AG04449 (cell line): ENCODE measurements around the gene PTCH2.

Experiments
- CTCF ChIA-PET: fragments of 350-600 bp; formaldehyde crosslinking; extraction: SDS; loops from one replicate; lab custom pipeline; 2021; ENCODE audit warnings: antibody characterized with exemption; lab: Yijun Ruan, JAX
- POLR2A ChIA-PET: fragments of 400-600, 350-600 bp; formaldehyde crosslinking; extraction: SDS; loops from one replicate; lab custom pipeline; 2020; ENCODE audit warnings: antibody characterized with exemption, inconsistent platforms; lab: Yijun Ruan, JAX
- DNase-seq: peaks from one replicate; pipeline ENCODE4 v3.0.0-alpha.2; 2010; ENCODE audit warnings: low read depth, low spot score
- H3K4me3 ChIP-seq: 2 replicates; pipeline ENCODE4 v1.5.1; 2011; ENCODE audit warnings: low read depth, mild to moderate bottlenecking, control low read depth, low read length
- CTCF ChIP-seq: IDR thresholded peaks from one replicate; pipeline ENCODE4 v1.5.1; 2011; ENCODE audit warnings: mild to moderate bottlenecking, moderate library complexity, low read length, control low read depth, inconsistent platforms; ENCODE audit not compliant: insufficient read depth; ENCODE audit errors: missing control alignments

PTCH2 gene

GRCh38 chr1:44834328-44834727 is 8.7 kb downstream of the PTCH2 start:
- no peak for TF ChIP-seq CTCF
- H3K4me3 ChIP-seq = no peak overlapping the region
- CTCF ChIA-PET = interaction anchor here (1.0 to 10.5 kb wide), 8 partner anchors 9 to 466 kb away, joined by 3 to 92 read pairs (median 9); partner anchors contain the start of genes HECTD3, PTCH2 and UROD
- POLR2A ChIA-PET = no interaction called here
- no peak for DNase-seq

DNA sequence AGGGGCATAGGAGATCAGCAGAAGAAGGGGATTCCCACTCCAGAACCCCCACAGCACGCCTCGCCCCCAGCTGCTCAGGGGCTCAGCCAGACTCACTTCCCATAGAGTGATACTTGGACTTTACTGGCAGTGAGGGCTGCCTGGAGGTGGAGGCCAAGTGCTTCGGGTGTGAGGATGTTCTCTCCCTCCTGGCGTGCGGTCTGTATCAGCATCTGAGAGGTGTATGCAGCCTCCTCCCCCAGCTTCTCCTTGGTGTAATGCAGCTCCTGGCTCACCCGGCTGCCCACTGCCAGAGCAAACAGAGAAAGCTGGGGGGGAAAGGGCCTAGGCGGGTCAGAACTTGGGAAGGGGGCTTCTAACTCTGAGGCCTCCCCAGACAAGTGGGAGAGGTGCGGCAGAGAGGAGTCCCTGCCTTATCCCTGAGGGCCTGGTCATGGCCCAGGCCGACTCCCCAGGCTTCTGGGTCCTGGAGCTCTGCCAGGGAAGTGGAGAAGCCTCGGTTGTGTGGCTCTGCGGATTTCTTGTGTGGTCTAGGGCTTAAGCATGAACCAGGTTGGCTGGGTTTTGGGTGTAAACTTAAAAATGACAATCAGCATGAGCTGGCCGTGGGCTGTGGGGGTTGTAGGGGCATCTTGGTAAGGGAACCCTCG is 10.9 kb downstream of the PTCH2 start:
- TF ChIP-seq CTCF = no peak
- no peak for DNase-seq
- CTCF ChIA-PET = interaction anchor here (1.0 to 10.5 kb wide), 6 partner anchors 9 to 660 kb away, joined by 3 to 92 read pairs (median 3); partner anchors contain the start of genes HECTD3 and UROD
- POLR2A ChIA-PET = interaction anchor here (1.5 kb wide), 1 partner anchor 32 kb away, joined by 6 read pairs; the partner anchor contains the start of gene PLK3
- no peak overlapping the region for H3K4me3 ChIP-seq

DNA sequence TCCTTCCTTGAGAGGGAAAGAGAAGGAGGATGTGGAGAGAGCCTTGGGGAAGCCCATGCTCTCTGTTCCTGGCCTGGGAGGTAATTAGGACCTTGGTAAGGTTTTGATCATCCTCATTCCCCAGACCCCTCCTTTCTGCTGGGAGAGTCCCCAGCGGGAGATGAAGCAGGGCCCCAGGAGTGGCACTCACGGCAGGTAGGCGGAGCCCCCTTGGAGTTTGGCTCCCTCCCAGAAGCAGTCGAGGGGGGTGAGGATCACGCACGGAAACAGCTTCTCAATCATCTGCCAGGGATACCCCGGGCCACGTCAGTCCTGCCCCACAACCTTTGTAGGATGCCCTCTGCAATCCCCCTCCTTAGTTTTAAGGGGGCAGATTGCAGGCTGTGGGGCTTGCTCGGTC is 11.5 kb downstream of the PTCH2 start:
- no peak for TF ChIP-seq CTCF
- H3K4me3 ChIP-seq = no peak overlapping the region
- ChIA-PET CTCF (interaction anchor here (0.6 to 10.5 kb wide), 2 partner anchors 10 to 180 kb away, joined by 4 to 92 read pairs; partner anchors contain the start of genes HECTD3 and UROD), POLR2A (interaction anchor here (0.7 to 1.5 kb wide), 3 partner anchors 9 to 32 kb away, joined by 3 to 6 read pairs (median 4); partner anchors contain the start of gene PLK3)
- no peak for DNase-seq

DNA sequence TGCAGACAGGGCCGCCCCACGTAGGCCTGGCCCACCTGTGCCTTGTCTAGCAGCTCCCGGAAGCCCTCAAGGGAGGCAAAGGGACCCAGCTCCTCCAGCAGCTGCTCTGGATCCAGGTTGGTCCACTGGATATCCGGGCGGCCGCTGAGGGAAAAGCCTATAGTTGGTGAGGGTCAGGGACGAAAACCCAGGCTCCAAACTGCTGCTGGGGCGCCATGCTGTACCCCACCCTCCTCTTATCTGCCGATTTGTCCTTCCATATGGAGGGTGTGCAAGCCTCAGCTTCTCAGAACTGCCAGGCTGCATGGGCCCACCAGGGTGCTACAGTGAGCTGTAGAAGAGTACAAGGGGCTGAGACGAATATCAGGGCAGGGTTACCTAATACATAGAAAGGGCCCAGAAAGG is 12.2 kb downstream of the PTCH2 start:
- CTCF ChIA-PET = interaction anchor here (0.6 to 10.5 kb wide), 3 partner anchors 11 to 181 kb away, joined by 3 to 92 read pairs (median 4); partner anchors contain the start of genes HECTD3 and UROD

DNA sequence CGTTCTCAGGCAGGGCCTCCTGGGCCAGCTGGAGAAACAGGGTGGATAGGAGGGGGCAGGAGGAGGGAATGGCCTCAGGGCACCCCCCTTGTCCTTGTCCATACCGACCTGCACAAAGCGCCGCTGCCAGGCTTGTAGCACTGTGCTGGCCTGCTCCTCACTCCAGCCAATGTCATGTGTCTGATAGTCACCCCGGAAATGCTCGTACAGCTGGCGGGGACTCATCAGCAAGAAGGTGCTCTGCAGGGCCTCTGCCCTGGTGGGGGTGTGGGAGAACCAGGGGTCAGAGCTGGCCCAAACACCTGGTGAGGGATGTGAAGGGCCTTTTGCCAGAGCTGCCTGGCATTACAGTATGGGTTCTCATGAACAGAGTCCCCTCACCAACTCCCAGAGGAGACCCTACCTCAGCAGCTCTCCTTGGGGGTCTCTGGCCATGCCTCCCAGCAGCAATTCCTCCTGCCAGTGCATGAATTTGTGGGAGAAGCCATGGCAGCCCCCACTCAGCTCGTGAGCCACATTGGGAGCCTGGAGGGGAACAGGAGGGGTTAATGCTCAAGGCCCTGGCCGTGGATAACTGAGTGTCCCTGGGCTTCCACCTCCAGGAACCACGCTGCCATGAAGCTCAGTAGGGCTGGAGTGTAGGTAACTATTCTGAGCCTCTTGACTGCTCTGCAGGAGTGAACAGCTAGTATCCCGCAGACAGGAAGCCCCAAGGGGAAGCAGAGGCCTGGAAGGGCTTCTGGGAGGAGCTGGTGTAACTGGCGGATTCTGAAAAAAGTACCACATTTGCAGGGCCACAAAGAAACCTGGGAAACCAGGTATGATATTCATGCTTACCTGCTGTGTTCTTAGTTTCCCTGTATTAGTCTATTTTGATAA is 13.3 kb downstream of the PTCH2 start:
- no peak for TF ChIP-seq CTCF
- DNase-seq = no peak
- ChIA-PET POLR2A (no interaction called here), CTCF (interaction anchor here (1.1 to 10.5 kb wide), 5 partner anchors 8 to 182 kb away, joined by 3 to 92 read pairs (median 4); partner anchors contain the start of genes BEST4, HECTD3 and UROD)
- no peak overlapping the region for H3K4me3 ChIP-seq

More for the DNA sequence above, 12.2 kb downstream of the PTCH2 start:
- POLR2A ChIA-PET = interaction anchor here (0.6 to 1.5 kb wide), 4 partner anchors 9 to 31 kb away, joined by 3 to 6 read pairs (median 4); partner anchors contain the start of gene PLK3
- no peak overlapping the region for H3K4me3 ChIP-seq
- TF ChIP-seq CTCF = no peak
- no peak for DNase-seq
